Measurements from ENCODE around the gene DUSP22.
"Not testable (repeated sequence)": the region's sequence is repeated elsewhere in the genome, so short reads cannot be mapped to it uniquely, and the experiment has no call there.

DNA sequence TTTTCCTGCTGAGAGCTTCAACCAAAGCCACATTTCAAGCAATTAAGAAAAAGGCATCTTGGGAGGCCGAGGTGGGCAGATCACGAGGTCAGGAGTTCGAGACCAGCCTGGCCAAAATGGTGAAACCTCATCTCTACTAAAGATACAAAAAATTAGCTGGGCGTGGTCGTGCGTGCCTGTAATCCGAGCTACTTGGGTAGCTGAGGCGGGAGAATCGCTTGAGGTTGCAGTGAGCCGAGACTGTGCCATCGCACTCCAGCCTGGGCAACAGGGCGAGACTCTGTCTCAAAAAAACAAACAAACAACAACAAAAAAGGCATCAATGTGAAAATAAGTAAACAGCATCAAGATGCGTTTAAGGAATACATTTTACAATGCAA, 85.3 kb downstream of the DUSP22 start:
- not testable (repeated sequence) for TF ChIP-seq ZBTB7A (IDR thresholded peaks at IDR 0.05; ENCODE audit: borderline replicate concordance, control insufficient read depth, low read depth, low read length); TGIF2 (CRISPR knock-in tag; IDR thresholded peaks at IDR 0.05); RBM39 (optimal IDR thresholded peaks at IDR 0.05; ENCODE audit: low read depth, low read length); SNRNP70 (optimal IDR thresholded peaks at IDR 0.05; ENCODE audit: low read depth, low read length); MYC (IDR thresholded peaks at IDR 0.05; ENCODE audit: low read depth, low read length); MYC (CRISPR knock-in tag; IDR thresholded peaks at IDR 0.05; ENCODE audit: borderline replicate concordance, low read depth); HNRNPH1 (optimal IDR thresholded peaks at IDR 0.05; ENCODE audit: low read depth, low read length); TAF7 (tag; IDR thresholded peaks at IDR 0.05); CREB1 (IDR thresholded peaks at IDR 0.05); CREB1 (CRISPR knock-in tag; IDR thresholded peaks at IDR 0.05)
- TF ChIP-seq, protein P1, sequence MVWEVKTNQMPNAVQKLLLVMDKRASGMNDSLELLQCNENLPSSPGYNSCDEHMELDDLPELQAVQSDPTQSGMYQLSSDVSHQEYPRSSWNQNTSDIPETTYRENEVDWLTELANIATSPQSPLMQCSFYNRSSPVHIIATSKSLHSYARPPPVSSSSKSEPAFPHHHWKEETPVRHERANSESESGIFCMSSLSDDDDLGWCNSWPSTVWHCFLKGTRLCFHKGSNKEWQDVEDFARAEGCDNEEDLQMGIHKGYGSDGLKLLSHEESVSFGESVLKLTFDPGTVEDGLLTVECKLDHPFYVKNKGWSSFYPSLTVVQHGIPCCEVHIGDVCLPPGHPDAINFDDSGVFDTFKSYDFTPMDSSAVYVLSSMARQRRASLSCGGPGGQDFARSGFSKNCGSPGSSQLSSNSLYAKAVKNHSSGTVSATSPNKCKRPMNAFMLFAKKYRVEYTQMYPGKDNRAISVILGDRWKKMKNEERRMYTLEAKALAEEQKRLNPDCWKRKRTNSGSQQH (CRISPR knock-in tag; IDR thresholded peaks at IDR 0.05), result not testable (repeated sequence)
- TF ChIP-seq, protein P2, sequence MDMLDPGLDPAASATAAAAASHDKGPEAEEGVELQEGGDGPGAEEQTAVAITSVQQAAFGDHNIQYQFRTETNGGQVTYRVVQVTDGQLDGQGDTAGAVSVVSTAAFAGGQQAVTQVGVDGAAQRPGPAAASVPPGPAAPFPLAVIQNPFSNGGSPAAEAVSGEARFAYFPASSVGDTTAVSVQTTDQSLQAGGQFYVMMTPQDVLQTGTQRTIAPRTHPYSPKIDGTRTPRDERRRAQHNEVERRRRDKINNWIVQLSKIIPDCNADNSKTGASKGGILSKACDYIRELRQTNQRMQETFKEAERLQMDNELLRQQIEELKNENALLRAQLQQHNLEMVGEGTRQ (CRISPR knock-in tag; IDR thresholded peaks at IDR 0.05), result not testable (repeated sequence)
- TF ChIP-seq, protein P3, sequence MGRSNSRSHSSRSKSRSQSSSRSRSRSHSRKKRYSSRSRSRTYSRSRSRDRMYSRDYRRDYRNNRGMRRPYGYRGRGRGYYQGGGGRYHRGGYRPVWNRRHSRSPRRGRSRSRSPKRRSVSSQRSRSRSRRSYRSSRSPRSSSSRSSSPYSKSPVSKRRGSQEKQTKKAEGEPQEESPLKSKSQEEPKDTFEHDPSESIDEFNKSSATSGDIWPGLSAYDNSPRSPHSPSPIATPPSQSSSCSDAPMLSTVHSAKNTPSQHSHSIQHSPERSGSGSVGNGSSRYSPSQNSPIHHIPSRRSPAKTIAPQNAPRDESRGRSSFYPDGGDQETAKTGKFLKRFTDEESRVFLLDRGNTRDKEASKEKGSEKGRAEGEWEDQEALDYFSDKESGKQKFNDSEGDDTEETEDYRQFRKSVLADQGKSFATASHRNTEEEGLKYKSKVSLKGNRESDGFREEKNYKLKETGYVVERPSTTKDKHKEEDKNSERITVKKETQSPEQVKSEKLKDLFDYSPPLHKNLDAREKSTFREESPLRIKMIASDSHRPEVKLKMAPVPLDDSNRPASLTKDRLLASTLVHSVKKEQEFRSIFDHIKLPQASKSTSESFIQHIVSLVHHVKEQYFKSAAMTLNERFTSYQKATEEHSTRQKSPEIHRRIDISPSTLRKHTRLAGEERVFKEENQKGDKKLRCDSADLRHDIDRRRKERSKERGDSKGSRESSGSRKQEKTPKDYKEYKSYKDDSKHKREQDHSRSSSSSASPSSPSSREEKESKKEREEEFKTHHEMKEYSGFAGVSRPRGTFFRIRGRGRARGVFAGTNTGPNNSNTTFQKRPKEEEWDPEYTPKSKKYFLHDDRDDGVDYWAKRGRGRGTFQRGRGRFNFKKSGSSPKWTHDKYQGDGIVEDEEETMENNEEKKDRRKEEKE (IDR thresholded peaks at IDR 0.05; ENCODE audit: borderline replicate concordance in 1 of 2, control insufficient read depth in 1 of 2, low read depth in 2 of 2, low read length in 1 of 2), result not testable (repeated sequence)
